ENCODE data around the gene PEBP1. TPM values are rescaled to one million over a fixed set of nuclear protein-coding genes. Genes with fewer than 3 reads are reported as not detected.

The PEBP1 gene
- total RNA-seq, 2 experiments from 2014 or later = 117 to 120 TPM

DNA sequence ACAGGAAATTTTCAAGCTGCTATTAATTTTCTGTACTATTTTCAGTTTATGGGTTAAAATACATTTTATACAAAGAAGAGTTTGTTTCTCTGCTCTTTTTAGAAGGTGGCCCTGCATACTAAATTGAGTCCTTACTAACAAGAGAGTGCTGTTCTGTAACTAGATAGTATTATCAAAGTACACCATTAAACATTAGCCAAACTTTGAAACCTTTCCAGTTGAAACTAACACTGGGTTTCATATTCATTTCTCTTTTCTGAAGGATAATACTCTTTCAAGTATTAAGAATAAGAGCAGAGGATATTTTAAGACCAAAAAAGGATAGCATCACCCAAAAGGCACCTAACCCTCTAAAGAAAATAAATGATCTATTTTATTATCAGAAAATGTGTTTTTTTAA lies 47.2 kb downstream of the PEBP1 start:
- no peak for DNase-seq
- Mint-ChIP-seq H3K4me1 (ENCODE audit: low read depth) (peaks cover 18% of the 10 kb centered on the region), H3K9me3 (no peaks in the 10 kb centered on the region), H3K36me3 (ENCODE audit: low read depth) (peaks cover 13% of the 10 kb centered on the region), H3K27me3 (ENCODE audit: low read depth) (no peaks in the 10 kb centered on the region), H3K27ac (no peak overlapping the region), H3K4me3 (no peak overlapping the region)
- intact Hi-C loops (cut with micrococcal nuclease) = loop anchor here (5.0 kb wide), 1 partner anchor 61 kb away; no protein-coding TSS in a partner anchor
- CTCF ChIA-PET = interaction anchor here (0.8 to 5.3 kb wide), 14 partner anchors 8 to 305 kb away, joined by 3 to 91 read pairs (median 4); partner anchors contain the start of gene SUDS3

GRCh38 chr12:118183711-118184110 lies 47.8 kb downstream of the PEBP1 start:
- Mint-ChIP-seq H3K9me3 (no peaks in the 10 kb centered on the region), H3K4me3 (no peak overlapping the region), H3K36me3 (ENCODE audit: low read depth) (peaks cover 13% of the 10 kb centered on the region), H3K27ac (no peak overlapping the region), H3K27me3 (ENCODE audit: low read depth) (no peaks in the 10 kb centered on the region), H3K4me1 (ENCODE audit: low read depth) (peaks cover 18% of the 10 kb centered on the region)
- DNase-seq = no peak
- CTCF ChIA-PET = interaction anchor here (0.7 to 5.3 kb wide), 7 partner anchors 8 to 193 kb away, joined by 3 to 91 read pairs (median 4); partner anchors contain the start of gene SUDS3
- intact Hi-C loops (cut with micrococcal nuclease) = loop anchor here (5.0 kb wide), 1 partner anchor 61 kb away; no protein-coding TSS in a partner anchor

DNA sequence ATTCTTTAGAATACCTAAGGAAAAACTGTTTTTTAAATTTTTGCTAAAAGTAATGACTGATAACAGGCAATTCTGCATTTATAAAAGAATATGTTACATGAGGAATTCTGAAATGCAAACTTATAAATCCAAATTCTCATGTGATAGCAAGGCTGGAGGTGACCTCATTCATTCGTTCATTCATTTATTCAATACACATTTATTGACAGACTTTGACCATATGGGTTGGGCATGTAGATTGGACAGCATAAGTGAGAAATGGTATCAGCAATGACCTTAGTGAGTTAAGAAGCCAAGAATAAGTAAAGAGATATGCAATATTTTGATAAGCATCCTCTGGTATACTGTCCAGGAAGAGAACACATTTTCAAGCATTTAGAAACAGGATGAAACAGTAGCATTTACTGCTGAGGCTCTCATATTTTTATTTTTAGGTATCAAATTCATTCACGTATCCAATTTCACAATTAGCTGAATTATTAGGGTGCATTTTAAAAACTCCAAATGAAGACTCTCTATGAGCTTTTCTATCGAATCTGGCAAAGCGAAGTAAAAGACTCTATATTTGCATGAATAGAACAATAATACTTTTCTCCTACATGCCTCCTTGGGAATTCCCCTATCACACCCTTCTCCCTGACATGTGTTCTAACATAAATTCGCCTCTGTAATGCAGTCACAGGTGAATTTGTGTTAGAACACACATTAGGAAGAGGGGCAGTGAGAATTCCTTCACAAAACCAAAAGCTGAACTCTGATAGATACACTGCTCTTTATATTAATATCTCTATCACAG lies 49.9 kb downstream of the PEBP1 start:
- no peaks in the 10 kb centered on the region for H3K9me3 Mint-ChIP-seq
- DNase-seq = no peak
- H3K4me1 Mint-ChIP-seq (ENCODE audit: low read depth) = peaks cover 18% of the 10 kb centered on the region
- intact Hi-C loops (cut with micrococcal nuclease) = no loop called here
- H3K27ac Mint-ChIP-seq = no peak overlapping the region
- H3K36me3 Mint-ChIP-seq (ENCODE audit: low read depth) = peaks cover 6% of the 10 kb centered on the region
- H3K4me3 Mint-ChIP-seq = no peak overlapping the region
- CTCF ChIA-PET = interaction anchor here (0.6 to 5.3 kb wide), 5 partner anchors 16 to 191 kb away, joined by 3 to 91 read pairs (median 4); partner anchors contain the start of gene SUDS3
- no peaks in the 10 kb centered on the region for H3K27me3 Mint-ChIP-seq (ENCODE audit: low read depth)

DNA sequence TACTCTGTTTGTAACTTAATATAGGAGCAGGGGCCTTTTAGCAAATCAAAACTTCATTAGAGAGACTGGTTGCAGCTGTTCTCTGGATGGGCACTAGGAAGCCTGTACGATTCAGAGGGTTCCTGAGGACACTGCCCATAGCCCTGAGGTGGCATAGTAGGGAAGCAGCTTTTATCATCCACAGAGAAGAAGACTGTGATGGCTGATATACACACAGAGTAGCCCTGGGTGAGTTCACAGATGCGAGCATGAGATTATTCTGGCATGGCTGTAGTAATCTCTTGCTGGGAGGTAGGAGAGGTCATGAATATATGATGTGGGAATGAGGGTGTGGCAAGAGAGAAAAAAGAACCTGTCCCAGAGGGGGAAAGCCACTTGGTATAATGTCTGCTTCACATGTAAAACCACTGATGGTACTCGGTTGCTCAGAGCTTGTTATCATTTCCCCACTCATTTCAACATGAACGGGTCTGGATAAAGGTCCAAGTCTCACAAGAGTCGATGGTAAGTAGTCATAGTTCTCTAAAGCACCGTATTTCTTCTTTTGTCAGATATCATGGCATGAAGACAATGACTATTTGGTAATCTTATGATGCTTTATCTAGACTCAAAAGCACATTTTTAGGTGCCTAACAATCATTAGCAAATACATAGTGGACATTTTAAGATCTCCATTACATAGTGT lies 52.0 kb downstream of the PEBP1 start:
- H3K36me3 Mint-ChIP-seq (ENCODE audit: low read depth) = no peaks in the 10 kb centered on the region
- intact Hi-C loops (cut with micrococcal nuclease) = no loop called here
- H3K9me3 Mint-ChIP-seq = no peaks in the 10 kb centered on the region
- CTCF ChIA-PET = interaction anchor here (1.1 kb wide), 1 partner anchor 188 kb away, joined by 4 read pairs; no protein-coding TSS in a partner anchor
- H3K4me1 Mint-ChIP-seq (ENCODE audit: low read depth) = peaks cover 14% of the 10 kb centered on the region
- no peaks in the 10 kb centered on the region for H3K27me3 Mint-ChIP-seq (ENCODE audit: low read depth)
- H3K4me3 Mint-ChIP-seq = no peak overlapping the region
- DNase-seq = no peak
- H3K27ac Mint-ChIP-seq = no peak overlapping the region

DNA sequence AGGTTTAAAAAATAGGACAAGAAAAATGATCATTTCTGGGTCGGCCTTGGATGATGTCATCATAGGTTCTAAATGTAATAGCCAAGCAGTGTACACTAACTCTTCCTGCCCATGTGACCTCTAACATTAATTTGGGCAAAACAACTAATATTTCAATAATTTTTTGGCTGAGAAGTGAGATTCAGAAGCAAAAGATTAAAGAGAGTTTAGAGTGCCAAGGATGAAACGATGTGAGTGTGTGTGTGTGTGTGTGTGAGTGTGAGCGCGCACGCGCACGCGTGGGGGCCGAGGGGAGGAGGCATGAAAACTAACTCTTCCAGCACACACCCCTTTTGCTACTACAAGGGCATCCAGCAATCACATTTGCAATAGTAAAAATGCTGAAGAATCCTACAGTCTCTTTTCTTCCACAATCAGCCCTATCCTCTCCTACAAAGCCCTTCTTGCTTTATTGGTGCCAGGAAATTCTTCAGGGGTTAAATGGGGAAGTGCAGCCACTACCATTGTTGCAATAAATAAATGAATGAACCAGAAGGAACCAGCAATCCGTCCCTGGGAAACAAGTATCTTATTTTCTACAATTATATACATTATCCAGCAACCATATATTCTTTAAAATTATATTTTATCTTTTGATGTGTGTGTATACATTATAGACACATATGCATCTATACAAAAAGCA lies 52.9 kb downstream of the PEBP1 start:
- intact Hi-C loops (cut with micrococcal nuclease) = no loop called here
- no peaks in the 10 kb centered on the region for H3K27me3 Mint-ChIP-seq (ENCODE audit: low read depth)
- no peak overlapping the region for H3K27ac Mint-ChIP-seq
- CTCF ChIA-PET = no interaction called here
- peaks cover under 1% of the 10 kb centered on the region for H3K36me3 Mint-ChIP-seq (ENCODE audit: low read depth)
- DNase-seq = no peak
- H3K4me3 Mint-ChIP-seq = no peak overlapping the region
- H3K9me3 Mint-ChIP-seq = no peaks in the 10 kb centered on the region
- peaks cover 10% of the 10 kb centered on the region for H3K4me1 Mint-ChIP-seq (ENCODE audit: low read depth)

- CTCF ChIA-PET = interaction anchor here (0.6 to 1.5 kb wide), 2 partner anchors 68 to 335 kb away, joined by 3 to 10 read pairs; no protein-coding TSS in a partner anchor
- Mint-ChIP-seq H3K4me3 (no peak overlapping the region), H3K27me3 (ENCODE audit: low read depth) (no peaks in the 10 kb centered on the region), H3K4me1 (ENCODE audit: low read depth) (peaks cover 10% of the 10 kb centered on the region), H3K27ac (no peak overlapping the region), H3K9me3 (no peaks in the 10 kb centered on the region), H3K36me3 (ENCODE audit: low read depth) (peaks cover 5% of the 10 kb centered on the region)
- intact Hi-C loops (cut with micrococcal nuclease) = no loop called here
- no peak for DNase-seq
These were observed 53.8 kb downstream of the PEBP1 start for GRCh38 chr12:118189741-118190191.

- Mint-ChIP-seq H3K36me3 (ENCODE audit: low read depth) (peaks cover 5% of the 10 kb centered on the region), H3K27me3 (ENCODE audit: low read depth) (no peaks in the 10 kb centered on the region), H3K27ac (no peak overlapping the region), H3K9me3 (no peaks in the 10 kb centered on the region), H3K4me3 (no peak overlapping the region), H3K4me1 (ENCODE audit: low read depth) (peaks cover 10% of the 10 kb centered on the region)
- DNase-seq = no peak
- intact Hi-C loops (cut with micrococcal nuclease) = no loop called here
- CTCF ChIA-PET = interaction anchor here (0.6 to 1.5 kb wide), 2 partner anchors 69 to 335 kb away, joined by 3 to 10 read pairs; no protein-coding TSS in a partner anchor
These were observed 54.3 kb downstream of the PEBP1 start for GRCh38 chr12:118190266-118190665.

DNA sequence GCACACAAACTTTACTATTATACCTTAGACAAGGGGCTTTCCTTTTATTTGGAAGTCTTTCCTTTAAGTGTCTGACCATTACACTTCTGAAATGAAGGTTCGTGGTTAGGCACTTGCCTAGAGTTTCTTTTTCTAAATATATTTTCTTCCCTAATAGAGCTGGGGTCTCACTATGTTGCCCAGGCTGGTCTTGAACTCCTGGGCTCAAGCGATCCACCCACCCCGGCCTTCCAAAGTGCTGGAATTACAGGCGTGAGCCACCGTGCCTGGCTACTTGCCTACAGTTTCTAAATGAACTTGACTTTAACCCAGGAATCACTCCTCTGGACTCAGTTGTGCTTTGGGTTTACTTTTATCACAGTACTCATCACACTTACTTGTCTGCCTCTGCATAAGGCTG lies 57.6 kb downstream of the PEBP1 start:
- CTCF ChIA-PET = no interaction called here
- intact Hi-C loops (cut with micrococcal nuclease) = no loop called here
- H3K4me3 Mint-ChIP-seq = no peak overlapping the region
- peaks cover 17% of the 10 kb centered on the region for H3K36me3 Mint-ChIP-seq (ENCODE audit: low read depth)
- H3K27me3 Mint-ChIP-seq (ENCODE audit: low read depth) = no peaks in the 10 kb centered on the region
- no peak overlapping the region for H3K27ac Mint-ChIP-seq
- no peak for DNase-seq
- H3K4me1 Mint-ChIP-seq (ENCODE audit: low read depth) = no peaks in the 10 kb centered on the region
- H3K9me3 Mint-ChIP-seq = no peaks in the 10 kb centered on the region

- DNase-seq = no peak
- H3K9me3 Mint-ChIP-seq = no peaks in the 10 kb centered on the region
- intact Hi-C loops (cut with micrococcal nuclease) = no loop called here
- no peak overlapping the region for H3K4me3 Mint-ChIP-seq
- CTCF ChIA-PET = no interaction called here
- no peaks in the 10 kb centered on the region for H3K4me1 Mint-ChIP-seq (ENCODE audit: low read depth)
- H3K27ac Mint-ChIP-seq = no peak overlapping the region
- H3K27me3 Mint-ChIP-seq (ENCODE audit: low read depth) = no peaks in the 10 kb centered on the region
- peaks cover 19% of the 10 kb centered on the region for H3K36me3 Mint-ChIP-seq (ENCODE audit: low read depth)
These were observed 58.0 kb downstream of the PEBP1 start for GRCh38 chr12:118193958-118194357.

Other genes with a start within 250 kb of the PEBP1 start
- under 1 TPM in 1 of 2 experiments, not detected in 1; 0.05 TPM for gene KSR2, start 167.1 kb upstream of the PEBP1 start, total RNA-seq
- 10 to 100 TPM; 62.0 to 62.5 TPM for gene RFC5, start 119.4 kb upstream of the PEBP1 start, total RNA-seq
- 10 to 100 TPM; 31.0 to 31.7 TPM for gene WSB2, start 74.9 kb upstream of the PEBP1 start, total RNA-seq
- gene VSIG10, start 32.1 kb upstream of the PEBP1 start, total RNA-seq = 1 to 10 TPM; 1.7 to 2.4 TPM
- 10 to 100 TPM; 49.1 to 49.2 TPM for gene TAOK3, start 236.8 kb downstream of the PEBP1 start, total RNA-seq
- 10 to 100 TPM; 17.5 to 18.6 TPM for gene SUDS3, start 240.4 kb downstream of the PEBP1 start, total RNA-seq

All from activated naive CD4-positive, alpha-beta T cell treated with anti-CD3 and anti-CD28 coated beads for 36 hours (primary cell).